GM19240 (cell line): ENCODE measurements around the gene GAP43.

Experiments used
- DNase-seq: peaks from one replicate; pipeline ENCODE4 v3.0.0; 2011; ENCODE audit warnings: low spot score; ENCODE audit not compliant: insufficient read length

The GAP43 gene

GRCh38 chr3:115758076-115758763 lies 134.9 kb downstream of the GAP43 start:
- no peak for DNase-seq

DNA sequence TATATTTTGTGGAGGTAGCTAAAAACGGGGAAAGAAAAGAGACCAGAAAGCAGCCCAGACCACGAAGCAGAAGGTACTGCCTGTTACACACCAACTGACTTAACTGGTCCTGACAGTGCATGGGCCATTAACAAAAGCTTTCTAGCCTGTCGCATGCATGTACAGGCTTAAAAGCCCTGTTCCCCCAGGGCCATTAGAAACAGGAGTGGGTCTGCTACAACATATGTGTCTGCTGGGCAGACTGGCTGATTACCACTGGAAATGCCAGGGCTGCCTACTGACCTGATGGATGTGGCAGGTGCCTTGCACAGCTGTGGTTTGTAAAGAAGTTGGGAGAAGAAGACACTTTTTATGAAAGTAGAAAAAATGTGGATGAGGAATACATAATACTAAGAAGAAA lies 137.4 kb downstream of the GAP43 start:
- no peak for DNase-seq

GRCh38 chr3:115761927-115762305 lies 138.6 kb downstream of the GAP43 start:
- no peak for DNase-seq

DNA sequence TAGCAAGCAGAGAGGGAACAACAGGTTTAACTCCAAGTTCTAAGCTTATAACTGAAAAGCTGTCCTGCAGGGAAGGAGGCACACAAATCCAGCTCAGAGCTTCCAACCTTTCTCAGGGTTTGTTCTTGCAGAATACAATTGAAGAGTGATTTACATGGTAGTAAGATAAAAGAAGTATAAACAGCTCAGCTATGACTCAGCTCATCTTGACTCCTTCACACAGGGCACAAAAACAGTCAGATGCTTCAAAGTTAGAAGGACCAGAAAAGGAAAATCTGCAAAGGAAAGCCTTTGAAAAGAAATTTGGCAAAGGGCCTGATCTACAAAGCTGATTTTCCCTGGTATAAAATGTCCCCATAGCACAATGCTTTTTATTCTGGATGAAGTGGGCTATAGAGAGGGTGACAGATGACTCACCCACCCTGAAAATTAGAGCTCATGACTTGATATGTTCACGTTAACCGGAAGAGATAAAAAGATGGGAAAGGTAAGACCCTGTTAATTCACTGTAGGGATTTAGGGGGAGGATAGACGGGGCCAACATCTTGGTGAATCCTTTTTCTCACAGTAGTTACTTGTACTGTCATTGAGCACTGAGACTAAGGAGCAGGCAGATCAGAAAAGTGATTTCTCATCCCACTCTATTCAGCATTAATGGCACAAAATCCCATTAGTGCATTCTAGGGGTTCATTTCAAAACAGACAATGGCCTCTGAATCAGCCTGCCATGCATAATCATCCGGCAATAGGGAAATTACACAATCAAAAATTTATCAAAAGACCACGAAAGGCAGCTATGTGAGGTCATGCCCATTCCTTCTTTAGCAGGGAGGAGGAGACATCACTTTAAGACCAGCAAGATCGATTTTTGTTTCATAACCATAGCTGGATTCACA lies 143.5 kb downstream of the GAP43 start:
- DNase-seq: no peak

DNA sequence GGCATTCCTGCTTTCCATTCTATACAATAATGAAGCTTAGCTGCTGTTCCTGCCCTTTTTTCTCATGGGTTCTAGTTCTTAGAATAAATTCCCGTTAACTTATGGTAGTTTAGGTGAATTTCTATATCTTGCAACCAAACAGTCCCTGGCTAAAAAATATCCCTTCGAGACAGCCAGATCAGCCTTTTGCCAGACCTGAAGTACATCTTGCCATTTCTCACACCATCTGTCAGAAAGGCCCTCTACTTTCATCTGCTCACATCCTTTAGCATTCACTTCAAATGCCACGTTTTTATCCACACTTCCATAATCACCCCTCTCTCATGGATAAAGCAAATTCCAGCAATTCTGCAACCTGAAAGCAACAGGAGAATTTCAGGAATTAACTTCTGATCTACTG lies 145.4 kb downstream of the GAP43 start:
- DNase-seq: no peak
